ENCODE data around the gene VIPR1. TPM values are rescaled to one million over a fixed set of nuclear protein-coding genes. Genes with fewer than 3 reads are reported as not detected.

VIPR1 gene
- total and polyA plus RNA-seq, 2 donors (not counting 1 experiment from before 2014, with no cell fraction given), result 0.79 to 5.8 TPM

- Histone ChIP-seq H3K36me3 (replicated peaks in 1 of 2; ENCODE audit: control extremely low read depth in 1 of 2, control insufficient read depth in 1 of 2, extremely low read depth in 1 of 2, insufficient read depth in 2 of 2, low read length in 1 of 2) (no peaks in the 10 kb centered on the region), H3K27ac (ENCODE audit: low read length in 2 of 2) (no peak overlapping the region), H3K4me1 (ENCODE audit: control insufficient read depth in 2 of 2, insufficient read depth in 2 of 2, low read length in 2 of 2) (peaks cover 36 to 45% of the 10 kb centered on the region in 2 donors), H3K4me3 (ENCODE audit: control extremely low read depth in 1 of 5, extremely low read depth in 1 of 5, insufficient read depth in 1 of 5, low read depth in 2 of 5, low read length in 4 of 5) (no peak overlapping the region), H4K20me1 (ENCODE audit: control insufficient read depth, insufficient read depth, low read length, poor library complexity, severe bottlenecking) (no peaks in the 10 kb centered on the region), H2AFZ (ENCODE audit: insufficient read depth, low read depth, low read length, poor library complexity, severe bottlenecking) (no peak overlapping the region), H3K27me3 (replicated peaks in 1 of 4; ENCODE audit: control extremely low read depth in 1 of 4, control insufficient read depth in 3 of 4, insufficient read depth in 4 of 4, low read length in 3 of 4) (no peaks in the 10 kb centered on the region), H3K9ac (ENCODE audit: low read length) (no peak overlapping the region), H3K9me3 (ENCODE audit: control extremely low read depth in 1 of 3, control insufficient read depth in 2 of 3, insufficient read depth in 1 of 3, low read length in 2 of 3) (no peaks in the 10 kb centered on the region), H3K79me2 (ENCODE audit: control insufficient read depth, insufficient read depth, low read length) (no peaks in the 10 kb centered on the region), H3K4me2 (replicated peaks; ENCODE audit: low read depth, low read length, poor library complexity, severe bottlenecking) (peak overlapping the region; percentile 55)
- no peaks in the 10 kb centered on the region for H3K27me3 Mint-ChIP-seq
- peak overlapping the region; percentile 65 for H3K27ac Mint-ChIP-seq
- no peaks in the 10 kb centered on the region for H3K9me3 Mint-ChIP-seq (ENCODE audit: insufficient read depth)
- H3K4me1 Mint-ChIP-seq, result peaks cover 50% of the 10 kb centered on the region
- CTCF ChIA-PET, result interaction anchor here (1.4 to 3.4 kb wide), 2 partner anchors 9 to 49 kb away, joined by 3 to 24 read pairs; partner anchors contain the start of gene VIPR1
- intact Hi-C loops (cut with micrococcal nuclease), result loop anchor here (2.0 kb wide), 1 partner anchor 49 kb away; no protein-coding TSS in a partner anchor
- H3K4me3 Mint-ChIP-seq, result peak overlapping the region; percentile 52
- ATAC-seq (ENCODE audit: low read depth) (no peak), DNase-seq (no peak)
- WGBS (ENCODE audit: insufficient coverage), result 38% methylated on average over 1 of the region's 3 CpGs
- POLR2A ChIA-PET, result interaction anchor here (0.9 to 1.0 kb wide), 2 partner anchors 10 to 99 kb away, joined by 4 to 5 read pairs; partner anchors contain the start of gene SS18L2
- no peak for TF ChIP-seq EZH2 (IDR thresholded peaks at IDR 0.05; ENCODE audit: borderline replicate concordance, insufficient read depth, low read depth, low read length, poor library complexity, severe bottlenecking)
- TF ChIP-seq CTCF (IDR thresholded peaks at IDR 0.05), result no peak
Measured at GRCh38 chr3:42491881-42492507, 10.4 kb upstream of the VIPR1 start.

DNA sequence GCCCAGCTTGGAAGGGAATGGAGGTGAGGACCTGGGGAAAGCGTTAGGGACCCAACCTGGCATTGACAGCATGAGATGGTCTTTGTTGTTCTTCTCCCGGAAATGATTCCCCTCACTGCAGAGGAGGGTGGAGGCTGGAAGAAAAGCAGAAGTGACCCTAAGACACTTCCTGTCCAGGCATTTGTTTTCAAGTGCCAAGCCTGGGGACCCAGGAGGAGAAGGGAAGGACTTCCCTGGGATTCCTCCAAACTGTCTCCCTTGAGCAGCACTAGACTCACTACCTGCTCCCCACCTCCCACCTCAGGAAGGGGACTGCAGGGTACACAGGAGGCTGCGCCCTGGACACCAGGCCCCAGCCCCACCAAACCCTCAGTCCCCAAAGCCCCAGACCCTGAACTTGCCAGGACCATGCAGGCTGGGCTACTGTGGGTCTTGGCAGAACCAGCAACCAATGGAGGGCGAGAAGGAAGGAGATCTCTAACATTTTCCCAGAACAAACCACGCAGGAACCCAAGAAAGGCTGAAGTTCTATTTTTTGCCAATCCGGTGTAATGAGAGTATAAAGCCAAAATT lies 9.8 kb upstream of the VIPR1 start:
- no peaks in the 10 kb centered on the region for H3K9me3 Mint-ChIP-seq (ENCODE audit: insufficient read depth)
- peaks cover 2% of the 10 kb centered on the region for H3K27me3 Mint-ChIP-seq
- no peak for ATAC-seq (ENCODE audit: low read depth)
- POLR2A ChIA-PET, result interaction anchor here (0.9 kb wide), 1 partner anchor 10 kb away, joined by 4 read pairs; no protein-coding TSS in a partner anchor
- Histone ChIP-seq H3K4me3 (ENCODE audit: control extremely low read depth in 1 of 5, extremely low read depth in 1 of 5, insufficient read depth in 1 of 5, low read depth in 2 of 5, low read length in 4 of 5) (no peak overlapping the region), H4K20me1 (ENCODE audit: control insufficient read depth, insufficient read depth, low read length, poor library complexity, severe bottlenecking) (no peaks in the 10 kb centered on the region), H3K4me2 (replicated peaks; ENCODE audit: low read depth, low read length, poor library complexity, severe bottlenecking) (peak overlapping the region; percentile 55), H3K27me3 (replicated peaks in 1 of 4; ENCODE audit: control extremely low read depth in 1 of 4, control insufficient read depth in 3 of 4, insufficient read depth in 4 of 4, low read length in 3 of 4) (no peaks in the 10 kb centered on the region), H3K9ac (ENCODE audit: low read length) (no peak overlapping the region), H3K9me3 (ENCODE audit: control extremely low read depth in 1 of 3, control insufficient read depth in 2 of 3, insufficient read depth in 1 of 3, low read length in 2 of 3) (no peaks in the 10 kb centered on the region), H3K27ac (ENCODE audit: low read length in 2 of 2) (no peak overlapping the region), H2AFZ (ENCODE audit: insufficient read depth, low read depth, low read length, poor library complexity, severe bottlenecking) (no peak overlapping the region), H3K36me3 (replicated peaks in 1 of 2; ENCODE audit: control extremely low read depth in 1 of 2, control insufficient read depth in 1 of 2, extremely low read depth in 1 of 2, insufficient read depth in 2 of 2, low read length in 1 of 2) (no peaks in the 10 kb centered on the region), H3K79me2 (ENCODE audit: control insufficient read depth, insufficient read depth, low read length) (no peaks in the 10 kb centered on the region), H3K4me1 (ENCODE audit: control insufficient read depth in 2 of 2, insufficient read depth in 2 of 2, low read length in 2 of 2) (peaks cover 36 to 44% of the 10 kb centered on the region in 2 donors)
- intact Hi-C loops (cut with micrococcal nuclease), result no loop called here
- peaks cover 45% of the 10 kb centered on the region for H3K4me1 Mint-ChIP-seq
- H3K4me3 Mint-ChIP-seq, result peak overlapping the region; percentile 19
- TF ChIP-seq CTCF (IDR thresholded peaks at IDR 0.05), result no peak
- TF ChIP-seq EZH2 (IDR thresholded peaks at IDR 0.05; ENCODE audit: borderline replicate concordance, insufficient read depth, low read depth, low read length, poor library complexity, severe bottlenecking), result no peak
- WGBS (ENCODE audit: insufficient coverage), result 79% methylated on average over 2 of the region's 6 CpGs
- CTCF ChIA-PET, result interaction anchor here (1.4 kb wide), 1 partner anchor 48 kb away, joined by 3 read pairs; no protein-coding TSS in a partner anchor
- peak overlapping the region; percentile 65 for H3K27ac Mint-ChIP-seq
- no peak for DNase-seq
